Forelimb muscle (tissue), 1 donor: ENCODE results near the gene TP53TG3. TPM values are rescaled to one million over a fixed set of nuclear protein-coding genes. Genes with fewer than 3 reads are reported as not detected.
"Not testable (repeated sequence)": the region's sequence is repeated elsewhere in the genome, so short reads cannot be mapped to it uniquely, and the experiment has no call there.

Experiments used
- DNase-seq: peaks from one replicate; pipeline ENCODE4 v3.0.0-alpha.2; 2013; ENCODE audit warnings: low read depth
- polyA plus RNA-seq: library from polyadenylated mRNA; unstranded; fragments of 120-200 nt; gene quantifications from one replicate; pipeline ENCODE4 v1.2.1, GENCODE V29; 2013; ENCODE audit not compliant: insufficient read length

Gene TP53TG3, protein sequence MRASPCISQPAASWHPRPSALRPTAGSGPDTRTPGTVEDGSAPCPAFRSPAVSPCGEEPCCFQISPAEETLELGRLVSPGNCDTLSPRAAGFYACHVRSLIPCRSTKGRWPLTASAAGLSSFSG
- polyA plus RNA-seq: not detected

DNA sequence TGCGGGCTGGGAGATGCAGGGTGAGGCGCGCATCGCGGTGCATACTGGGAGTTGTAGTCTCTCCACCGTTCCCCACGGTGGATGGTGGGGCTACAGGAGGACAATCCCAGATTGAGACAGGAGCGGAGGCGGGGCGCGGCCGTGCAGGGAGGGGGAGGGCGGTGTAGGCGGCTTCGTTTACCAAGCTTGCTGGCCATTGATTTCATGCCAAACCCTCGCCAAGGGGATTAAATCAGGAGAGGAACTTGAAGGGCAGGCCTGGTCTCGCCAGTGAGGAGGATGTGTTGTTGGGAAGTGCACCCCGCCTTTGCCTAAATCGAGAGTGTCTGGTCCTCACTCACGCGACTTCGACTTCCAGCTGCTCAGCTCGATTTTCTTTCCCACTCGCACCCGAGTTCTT lies at the start of gene TP53TG3:
TP53TG3 (minus strand) TSS at position 101 of the 400 bp plus-strand sequence; CDS start at position 33, 68 bp downstream.
- not testable (repeated sequence) for DNase-seq

- DNase-seq: not testable (repeated sequence)
These were observed 25.1 kb downstream of the TP53TG3 start for GRCh38 chr16:32650876-32651275.

DNA sequence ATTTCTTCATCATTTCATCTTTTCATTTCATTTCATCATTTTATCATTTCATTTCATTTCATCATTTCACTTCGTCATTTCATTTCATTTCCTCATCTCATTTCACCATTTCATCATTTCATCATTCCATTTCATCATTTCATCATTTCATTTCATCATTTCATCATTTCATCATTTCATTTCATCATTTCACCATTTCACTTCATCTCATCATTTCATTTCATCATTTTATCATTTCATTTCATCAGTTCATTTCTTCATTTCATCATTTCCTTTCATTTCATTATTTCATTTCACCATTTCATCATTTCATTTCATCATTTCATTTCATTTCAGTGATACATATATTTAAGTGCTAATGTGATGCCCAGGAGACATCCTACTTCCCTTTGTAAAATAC lies 28.4 kb downstream of the TP53TG3 start:
- DNase-seq: not testable (repeated sequence)

- not testable (repeated sequence) for DNase-seq
These were observed 29.2 kb downstream of the TP53TG3 start for GRCh38 chr16:32646780-32647179.

DNA sequence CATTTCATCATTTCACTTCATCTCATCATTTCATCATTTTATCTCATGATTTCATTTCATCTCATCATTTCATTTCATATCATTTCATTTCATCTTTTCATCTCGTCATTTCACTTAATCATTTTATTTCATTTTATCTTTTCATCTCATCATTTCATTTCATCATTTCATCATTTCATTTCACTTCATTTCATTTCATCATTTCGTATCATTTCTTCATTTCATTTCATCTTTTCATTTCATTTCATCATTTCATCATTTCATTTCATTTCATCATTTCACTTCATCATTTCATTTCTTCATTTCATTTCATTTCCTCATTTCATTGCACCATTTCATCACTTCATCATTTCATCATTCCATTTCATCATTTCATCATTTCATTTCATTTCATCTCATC lies 29.8 kb downstream of the TP53TG3 start:
- DNase-seq: not testable (repeated sequence)

- not testable (repeated sequence) for DNase-seq
These were observed 30.6 kb downstream of the TP53TG3 start for GRCh38 chr16:32645278-32645908.

DNA sequence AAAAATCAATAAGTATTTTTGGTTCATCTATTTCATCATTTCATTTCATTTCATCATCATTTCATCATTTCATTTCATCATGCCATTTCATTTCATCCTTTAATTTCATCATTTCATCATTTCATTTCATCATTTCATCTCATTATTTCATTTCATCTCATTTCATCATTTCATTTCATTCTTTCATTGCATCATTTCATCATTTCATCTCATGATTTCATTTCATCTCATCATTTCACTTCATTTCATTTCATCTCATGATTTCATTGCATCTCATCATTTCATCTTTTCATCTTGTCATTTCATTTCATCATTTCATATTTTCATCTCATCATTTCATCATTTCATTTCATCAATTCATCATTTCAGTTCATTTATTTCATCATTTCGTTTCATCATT lies 31.2 kb downstream of the TP53TG3 start:
- not testable (repeated sequence) for DNase-seq

- not testable (repeated sequence) for DNase-seq
These were observed 38.4 kb downstream of the TP53TG3 start for GRCh38 chr16:32637614-32638013.

DNA sequence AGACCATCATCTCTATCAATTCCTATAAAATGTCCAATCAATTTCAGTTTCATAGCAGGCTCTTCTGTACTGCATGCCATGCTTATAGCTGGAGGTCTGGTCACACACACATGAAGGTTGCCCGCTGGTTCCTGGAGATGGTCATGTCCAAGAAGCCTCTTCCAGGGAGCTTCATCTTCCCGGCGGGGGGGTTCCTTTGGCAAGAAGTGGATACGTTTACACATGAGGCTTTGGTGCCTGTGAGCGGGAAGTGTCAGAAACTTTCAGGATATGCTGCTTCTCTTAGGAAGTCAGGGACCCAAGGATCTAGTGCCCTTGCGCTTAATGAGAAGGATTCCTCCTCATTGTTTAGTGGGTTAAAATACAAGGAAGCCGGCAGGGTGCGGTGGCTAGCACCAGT lies 43.9 kb downstream of the TP53TG3 start:
- DNase-seq: not testable (repeated sequence)
